ENCODE measurements around the gene TEX19.

DNA sequence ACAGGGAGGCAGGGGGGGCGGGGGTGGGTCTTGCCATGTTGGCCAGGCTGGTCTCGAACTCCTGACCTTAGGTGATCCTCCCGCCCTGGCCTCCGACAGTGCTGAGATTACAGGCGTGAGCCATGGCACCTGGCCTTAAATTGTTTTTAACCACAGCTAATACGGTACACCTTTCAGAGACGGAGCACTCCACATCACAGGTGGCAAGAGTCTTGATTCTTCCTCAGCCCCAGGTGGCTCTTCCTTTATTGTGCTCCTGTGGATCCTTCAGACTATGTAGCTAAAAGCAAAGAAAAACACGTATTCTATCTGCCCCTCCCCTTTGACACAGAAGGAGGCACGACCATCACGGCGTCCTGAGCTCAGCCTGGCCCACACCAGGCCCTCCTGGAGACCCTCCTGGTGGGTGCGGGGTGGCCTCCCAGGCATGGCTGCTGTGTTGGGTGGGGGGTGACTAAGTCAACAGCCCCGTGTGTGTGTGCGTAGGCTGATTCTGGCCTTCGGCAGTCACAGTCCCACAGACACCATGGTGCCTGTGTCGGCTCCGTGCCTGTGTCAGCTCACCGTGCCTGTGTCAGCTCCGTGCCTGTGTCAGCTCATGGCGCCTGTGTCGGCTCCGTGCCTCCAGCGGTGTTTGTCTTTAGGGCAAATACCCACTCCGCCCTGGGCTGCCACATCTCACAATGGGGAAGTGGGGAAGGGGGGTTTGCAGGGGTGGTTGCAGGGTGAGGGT is 14.7 kb upstream of the TEX19 start:
- TF ChIP-seq, protein P1, sequence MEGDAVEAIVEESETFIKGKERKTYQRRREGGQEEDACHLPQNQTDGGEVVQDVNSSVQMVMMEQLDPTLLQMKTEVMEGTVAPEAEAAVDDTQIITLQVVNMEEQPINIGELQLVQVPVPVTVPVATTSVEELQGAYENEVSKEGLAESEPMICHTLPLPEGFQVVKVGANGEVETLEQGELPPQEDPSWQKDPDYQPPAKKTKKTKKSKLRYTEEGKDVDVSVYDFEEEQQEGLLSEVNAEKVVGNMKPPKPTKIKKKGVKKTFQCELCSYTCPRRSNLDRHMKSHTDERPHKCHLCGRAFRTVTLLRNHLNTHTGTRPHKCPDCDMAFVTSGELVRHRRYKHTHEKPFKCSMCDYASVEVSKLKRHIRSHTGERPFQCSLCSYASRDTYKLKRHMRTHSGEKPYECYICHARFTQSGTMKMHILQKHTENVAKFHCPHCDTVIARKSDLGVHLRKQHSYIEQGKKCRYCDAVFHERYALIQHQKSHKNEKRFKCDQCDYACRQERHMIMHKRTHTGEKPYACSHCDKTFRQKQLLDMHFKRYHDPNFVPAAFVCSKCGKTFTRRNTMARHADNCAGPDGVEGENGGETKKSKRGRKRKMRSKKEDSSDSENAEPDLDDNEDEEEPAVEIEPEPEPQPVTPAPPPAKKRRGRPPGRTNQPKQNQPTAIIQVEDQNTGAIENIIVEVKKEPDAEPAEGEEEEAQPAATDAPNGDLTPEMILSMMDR (IDR thresholded peaks at IDR 0.05): no peak
- TF ChIP-seq POLR2AphosphoS5 (IDR thresholded peaks at IDR 0.05): no peak
